HG03378 (cell line): ENCODE measurements around the gene GAS2L2.

Source experiments
- ATAC-seq: cut with Tn5 transposase; IDR thresholded peaks from one replicate; pipeline ENCODE4 v1.9.1; 2021; ENCODE audit warnings: mild to moderate bottlenecking, moderate library complexity; ENCODE audit not compliant: unreplicated experiment

Gene GAS2L2

DNA sequence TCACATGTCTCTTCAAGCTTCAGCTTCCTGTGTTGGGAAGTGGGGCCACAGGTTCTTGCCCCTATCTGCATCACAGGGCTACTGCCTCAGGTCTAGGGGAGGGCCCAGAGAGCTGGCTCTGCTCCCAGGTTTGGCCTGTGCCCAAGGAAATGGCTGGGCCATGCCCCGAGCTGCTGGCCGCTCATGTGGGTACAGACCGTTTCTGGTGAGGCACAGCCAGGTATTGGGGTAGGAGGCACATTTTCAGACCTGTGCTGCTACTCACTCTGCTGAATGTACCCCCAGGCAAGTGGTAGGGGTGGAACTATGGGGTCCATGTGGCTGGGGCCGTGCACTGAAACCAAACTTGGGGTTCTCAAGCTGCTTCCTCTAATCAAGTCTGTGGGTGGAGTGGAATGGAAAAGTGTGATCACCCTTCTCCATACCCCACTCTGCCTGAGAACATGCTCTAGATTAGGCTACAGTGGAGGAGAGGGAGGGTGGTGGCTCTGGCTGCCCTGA is 4.6 kb downstream of the GAS2L2 start:
- ATAC-seq: no peak

DNA sequence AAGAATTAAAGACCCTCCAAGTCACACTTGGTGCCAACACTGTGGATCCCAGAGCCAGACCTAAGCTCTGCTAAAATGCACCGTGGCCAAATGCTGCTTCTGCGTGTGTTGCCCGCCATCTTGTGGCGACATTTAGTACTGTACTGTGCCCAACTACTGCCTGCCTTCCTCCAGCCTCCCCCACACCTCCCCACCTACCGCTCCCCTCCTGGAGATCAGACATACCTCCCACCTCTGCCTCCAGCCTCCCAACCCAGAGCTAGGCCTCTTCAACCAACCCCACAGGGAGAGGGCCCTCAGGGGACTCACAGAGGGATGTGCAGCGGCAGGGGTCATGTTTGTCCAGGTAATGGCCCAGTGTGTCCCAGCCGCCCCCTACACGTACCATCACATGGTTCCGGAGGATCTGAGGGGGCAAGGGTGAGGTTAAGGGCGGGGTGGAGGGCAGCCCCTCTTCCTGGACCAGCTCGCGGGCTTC is 5.5 kb downstream of the GAS2L2 start:
- peak; percentile 54 for ATAC-seq

DNA sequence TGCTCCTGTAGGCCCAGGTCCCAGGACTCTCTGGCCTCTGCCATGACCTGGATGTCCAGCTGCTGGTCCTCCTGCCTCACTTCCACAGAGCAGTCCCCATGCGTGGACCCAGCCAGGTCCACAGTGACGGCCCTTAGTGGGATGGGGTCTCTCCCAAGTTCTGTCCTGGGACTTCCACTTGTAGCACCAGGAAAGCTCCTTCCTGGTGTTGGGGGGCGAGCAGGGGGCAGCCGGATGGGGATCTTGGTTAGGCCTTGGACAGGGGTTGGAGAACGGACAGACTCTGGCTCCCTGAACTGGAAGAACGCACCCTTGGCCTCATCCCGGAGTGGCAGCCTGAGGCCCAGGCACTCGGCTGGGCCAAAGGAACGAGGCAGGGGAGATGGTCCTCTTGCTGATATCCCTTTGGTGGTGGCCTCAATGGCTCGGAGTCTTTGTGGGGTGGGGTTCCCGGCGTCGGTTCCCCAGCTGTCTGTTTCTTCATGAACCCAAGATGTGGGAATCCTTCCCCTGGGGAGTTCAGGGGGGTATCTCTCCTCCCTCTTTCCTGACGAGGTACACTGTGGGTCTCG is 7.2 kb downstream of the GAS2L2 start:
- no peak for ATAC-seq

DNA sequence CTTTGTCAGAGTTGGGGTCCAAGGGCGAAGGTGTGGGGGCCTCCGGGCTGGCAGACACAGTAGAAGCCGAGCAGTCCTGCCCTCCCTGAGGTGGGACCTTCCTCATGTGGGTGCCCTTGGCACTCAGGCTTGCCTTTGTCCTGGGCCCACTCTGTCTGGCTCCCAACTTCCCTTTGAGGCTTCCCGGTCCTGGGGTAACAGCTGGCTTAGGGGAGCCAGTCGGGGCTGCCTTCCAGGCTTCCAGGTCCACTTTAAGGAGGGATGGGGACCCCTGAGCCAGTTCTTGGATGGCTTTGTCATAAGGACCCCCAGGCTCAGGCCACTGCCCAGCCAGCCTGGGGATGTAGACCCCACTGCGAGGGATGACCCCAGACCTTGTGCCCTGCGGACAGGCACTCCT is 7.8 kb downstream of the GAS2L2 start:
- no peak for ATAC-seq

DNA sequence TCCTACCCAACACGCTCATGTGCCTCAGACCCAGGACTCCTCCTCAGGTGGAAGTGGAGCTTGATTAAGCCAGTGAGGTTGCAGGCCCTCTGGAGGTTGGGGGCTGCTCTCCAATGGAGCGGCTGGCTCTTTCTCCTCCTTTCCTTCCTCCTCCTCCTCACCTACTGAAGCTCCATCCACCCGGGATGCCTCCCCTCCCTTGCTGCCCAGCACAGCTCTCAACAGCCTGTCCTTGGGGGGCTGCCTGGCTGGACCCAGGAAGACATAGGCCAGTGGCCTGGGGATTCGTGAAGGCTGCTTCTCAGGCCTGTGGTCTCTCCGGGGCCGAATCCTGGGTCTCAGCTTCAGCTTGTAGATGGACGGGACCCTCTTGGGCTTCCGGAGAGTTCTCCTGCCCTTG is 8.2 kb downstream of the GAS2L2 start:
- no peak for ATAC-seq

DNA sequence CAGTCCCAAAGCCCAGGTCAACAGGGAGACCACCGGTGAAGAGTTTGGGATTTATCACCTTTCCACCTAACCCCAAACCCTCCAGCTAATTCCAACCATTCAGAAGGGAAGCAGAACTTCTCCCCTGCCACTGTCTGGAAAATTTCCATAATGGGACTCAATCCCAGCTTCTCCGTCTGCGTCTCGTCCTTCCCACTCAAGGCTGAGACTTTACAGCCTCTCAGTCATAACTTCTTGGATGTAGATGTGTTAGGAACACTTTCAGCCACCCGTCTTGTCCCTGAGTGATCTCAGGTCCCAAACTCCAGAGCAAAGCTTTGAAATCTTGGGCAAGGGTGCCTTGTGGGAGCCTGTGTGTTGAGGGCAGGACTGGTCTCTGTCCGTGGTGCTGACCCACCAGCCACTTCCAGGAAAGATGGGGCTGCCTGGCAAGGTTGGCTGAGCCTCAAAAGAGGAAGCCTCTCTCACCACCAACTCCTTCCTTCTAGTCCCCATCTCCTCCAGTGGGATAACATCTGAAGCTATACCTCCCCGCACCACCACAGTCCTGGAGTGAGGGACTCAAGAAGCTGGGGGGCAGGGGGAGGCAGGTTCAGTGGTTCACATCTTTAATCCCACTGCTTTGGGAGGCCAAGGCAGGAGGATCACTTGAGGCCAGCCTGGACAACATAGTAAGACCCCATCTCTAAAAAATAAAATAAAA is 9.3 kb downstream of the GAS2L2 start:
- no peak for ATAC-seq

DNA sequence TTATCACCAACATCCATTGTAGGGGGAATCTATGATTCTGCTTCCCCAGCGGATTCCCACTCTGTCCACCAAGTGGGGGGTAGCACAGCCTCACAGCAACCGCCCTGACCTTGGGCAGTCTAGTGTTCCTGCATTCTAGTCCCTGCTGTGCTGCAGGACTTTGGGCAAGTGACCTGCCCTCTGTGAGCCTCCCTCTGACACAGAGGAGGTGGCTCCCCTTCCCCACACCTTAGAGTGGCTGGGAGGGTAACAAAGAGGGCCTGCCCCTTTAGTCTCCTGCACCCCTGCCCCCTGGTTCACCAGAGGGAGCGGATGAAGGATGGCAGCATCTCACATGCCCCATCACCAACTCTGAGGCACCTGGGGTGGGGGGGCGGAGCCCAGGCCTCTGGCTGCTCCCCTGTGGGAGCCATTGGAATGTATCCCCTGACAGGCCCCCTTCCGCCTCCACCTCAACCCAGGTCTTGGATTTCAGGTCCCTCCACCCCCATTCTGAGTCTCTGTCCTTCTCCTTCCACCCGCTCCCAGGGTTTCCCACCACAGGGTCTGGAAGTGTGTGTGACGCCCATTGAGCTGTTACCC is 10.1 kb downstream of the GAS2L2 start:
- no peak for ATAC-seq

DNA sequence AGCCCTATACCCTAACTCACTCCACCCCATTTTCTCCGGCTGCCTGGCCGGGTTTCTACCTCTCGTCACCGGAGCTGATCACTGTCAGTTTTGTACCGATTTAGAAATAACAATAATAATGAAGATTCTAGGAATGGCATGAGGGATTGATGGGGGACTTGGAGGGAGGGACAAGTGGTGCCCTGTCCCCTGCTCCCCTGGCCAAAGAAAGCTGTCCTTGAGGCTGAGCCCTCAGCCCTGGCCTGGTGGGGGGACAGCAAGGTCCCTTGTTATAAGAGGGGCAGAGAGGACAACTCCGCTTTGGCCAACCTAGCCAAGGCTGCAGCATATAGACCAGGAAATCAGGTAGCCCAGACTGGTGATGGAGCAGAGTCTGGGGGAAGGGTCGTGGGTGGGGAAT is 10.5 kb downstream of the GAS2L2 start:
- no peak for ATAC-seq

DNA sequence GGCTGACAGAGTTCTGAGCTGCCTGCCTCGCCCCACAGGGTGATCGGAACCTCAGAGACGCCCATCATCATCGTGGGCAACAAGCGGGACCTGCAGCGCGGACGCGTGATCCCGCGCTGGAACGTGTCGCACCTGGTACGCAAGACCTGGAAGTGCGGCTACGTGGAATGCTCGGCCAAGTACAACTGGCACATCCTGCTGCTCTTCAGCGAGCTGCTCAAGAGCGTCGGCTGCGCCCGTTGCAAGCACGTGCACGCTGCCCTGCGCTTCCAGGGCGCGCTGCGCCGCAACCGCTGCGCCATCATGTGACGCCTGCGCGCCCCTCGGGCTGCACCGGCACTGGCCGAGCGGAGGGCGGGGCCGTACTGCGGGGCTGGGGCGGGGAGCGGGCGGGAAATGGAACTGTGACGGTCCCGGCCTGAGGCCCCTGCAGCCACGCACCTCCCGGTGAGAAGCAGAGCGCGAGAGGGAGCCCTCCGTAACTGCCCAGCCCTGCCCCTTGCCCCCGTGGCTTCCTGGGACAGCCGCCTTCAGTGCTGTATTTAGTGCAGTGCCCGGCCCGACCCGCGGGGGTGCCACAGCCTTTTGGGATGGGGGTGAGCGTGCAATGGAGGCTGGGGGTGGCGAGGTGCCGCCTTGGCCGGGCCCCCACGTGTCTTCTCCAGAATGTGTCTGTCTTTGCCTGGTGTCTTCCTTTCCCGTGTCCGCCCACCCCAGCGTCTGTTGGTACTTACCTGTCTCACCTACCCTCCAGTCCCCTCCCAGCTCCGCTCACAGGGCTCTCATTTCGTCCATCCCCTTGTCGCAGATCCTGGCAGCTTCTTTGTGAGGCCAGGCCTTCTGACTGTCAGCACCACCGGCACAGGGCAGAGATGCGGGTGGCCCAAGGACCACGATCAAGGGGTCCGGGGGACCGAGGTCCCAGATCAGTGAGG is 11.8 kb downstream of the GAS2L2 start:
- ATAC-seq: no peak

DNA sequence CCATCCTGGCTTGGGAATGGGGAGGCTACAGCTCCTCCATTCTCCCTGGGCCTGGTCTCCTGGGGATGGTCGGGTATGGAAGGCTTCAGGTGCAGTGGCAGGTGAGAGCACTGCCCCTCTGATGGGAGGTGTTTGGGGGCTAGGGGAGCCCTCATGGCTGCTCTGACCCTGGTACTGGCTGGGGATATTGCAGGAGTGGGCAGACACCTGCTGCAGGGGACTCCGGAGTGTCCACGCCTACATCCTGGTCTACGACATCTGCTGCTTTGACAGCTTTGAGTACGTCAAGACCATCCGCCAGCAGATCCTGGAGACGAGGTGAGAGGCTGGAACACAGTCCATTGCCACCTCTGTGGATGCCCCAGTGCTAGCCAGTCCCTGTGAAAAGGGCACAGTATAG is 12.8 kb downstream of the GAS2L2 start:
- ATAC-seq: no peak

DNA sequence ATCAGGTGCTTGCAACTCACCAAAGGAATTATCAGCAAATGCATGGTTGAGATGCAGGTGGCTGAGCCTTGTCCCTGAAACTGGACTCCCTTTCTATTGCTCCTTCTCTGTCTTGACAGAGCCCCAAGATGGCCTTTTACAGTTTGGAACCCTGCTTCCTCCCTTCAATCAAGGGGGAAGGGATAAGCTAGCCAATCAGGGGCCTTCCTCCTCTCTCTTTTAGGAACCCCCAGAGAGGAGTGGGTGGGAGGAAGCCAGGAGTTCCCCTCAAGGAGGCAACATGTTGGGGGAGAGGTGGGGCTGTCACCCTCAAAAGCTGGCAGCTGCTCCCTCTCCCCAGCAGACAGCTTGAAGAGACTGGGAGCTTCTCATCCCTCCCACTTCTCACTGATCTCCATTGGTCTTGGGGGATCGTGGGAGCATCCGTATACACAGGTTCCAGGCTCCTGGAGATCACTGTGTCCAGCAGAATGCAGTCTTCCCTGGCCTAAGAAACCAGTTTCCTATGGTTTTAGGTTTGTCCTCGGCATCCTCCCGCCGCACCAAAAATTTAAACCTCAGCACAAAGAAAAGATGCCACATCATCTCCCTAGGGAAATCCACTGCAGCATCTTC is 14.4 kb downstream of the GAS2L2 start:
- no peak for ATAC-seq

DNA sequence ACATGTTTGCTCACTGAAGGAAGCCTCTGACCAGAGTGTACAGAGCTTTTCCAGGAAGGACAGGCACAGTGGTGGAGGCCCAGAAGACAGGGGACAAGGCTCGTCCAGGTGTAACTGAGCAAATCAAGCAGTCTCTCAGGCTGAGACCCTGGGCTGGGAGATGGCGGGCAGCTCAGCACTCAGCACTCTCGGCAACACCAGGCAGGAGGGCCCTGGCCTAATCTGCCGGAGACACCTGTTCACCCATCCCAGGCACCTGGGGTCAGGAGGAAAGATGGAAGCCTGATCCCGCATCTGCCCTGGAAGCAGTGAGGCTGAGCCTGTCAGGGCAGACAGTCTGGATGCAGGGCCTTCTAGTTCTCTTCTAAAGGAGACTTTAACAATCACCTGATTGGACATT is 16.8 kb downstream of the GAS2L2 start:
- ATAC-seq: no peak

DNA sequence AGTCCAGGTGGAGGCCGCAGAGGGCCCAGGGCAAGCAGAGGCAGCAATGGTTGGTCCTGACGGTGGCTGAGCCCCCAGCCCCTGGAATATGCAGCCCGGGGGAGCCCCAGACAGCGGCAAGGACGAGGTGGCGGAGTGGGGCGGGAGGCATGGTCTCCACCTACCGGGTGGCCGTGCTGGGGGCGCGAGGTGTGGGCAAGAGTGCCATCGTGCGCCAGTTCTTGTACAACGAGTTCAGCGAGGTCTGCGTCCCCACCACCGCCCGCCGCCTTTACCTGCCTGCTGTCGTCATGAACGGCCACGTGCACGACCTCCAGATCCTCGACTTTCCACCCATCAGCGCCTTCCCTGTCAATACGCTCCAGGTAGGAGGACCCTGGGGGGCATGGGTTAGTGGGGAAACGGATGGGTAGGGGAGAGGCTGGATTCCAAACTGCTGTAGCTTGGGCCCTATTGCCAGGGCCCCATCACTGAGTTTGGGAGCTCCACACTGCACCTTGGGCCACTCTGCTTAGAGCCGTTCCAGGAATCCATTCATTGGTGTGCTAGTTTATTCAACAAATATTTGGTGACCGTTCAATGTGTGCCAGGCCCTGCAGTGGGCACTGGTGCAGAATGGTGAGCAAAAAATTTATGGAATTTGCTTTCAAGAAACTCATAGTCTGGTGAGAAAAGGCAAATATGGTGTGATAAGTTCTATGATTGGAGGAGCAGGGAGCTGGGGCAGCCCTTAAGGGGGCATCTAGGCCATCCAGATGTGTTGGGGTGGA is 17.8 kb downstream of the GAS2L2 start:
- ATAC-seq: no peak

DNA sequence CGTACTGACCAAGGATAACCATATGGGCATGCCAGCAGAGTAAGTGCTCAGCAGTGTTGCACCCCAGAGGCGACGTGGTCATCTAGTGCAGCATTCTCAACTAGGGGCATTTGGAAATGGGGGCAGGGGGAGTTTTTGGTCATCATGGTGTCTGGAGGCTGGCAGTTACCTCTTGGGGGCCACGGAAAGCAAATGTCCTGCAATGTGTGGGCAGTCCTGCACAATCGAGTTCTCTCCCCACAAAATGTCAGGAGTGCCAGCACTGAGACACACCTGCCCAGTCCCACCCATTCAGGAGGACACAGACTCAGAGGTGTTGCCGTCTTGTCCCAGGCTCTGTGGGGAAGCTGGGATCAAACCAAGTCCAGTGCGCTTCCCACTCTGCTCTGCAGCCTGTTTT is 18.6 kb downstream of the GAS2L2 start:
- ATAC-seq: no peak

DNA sequence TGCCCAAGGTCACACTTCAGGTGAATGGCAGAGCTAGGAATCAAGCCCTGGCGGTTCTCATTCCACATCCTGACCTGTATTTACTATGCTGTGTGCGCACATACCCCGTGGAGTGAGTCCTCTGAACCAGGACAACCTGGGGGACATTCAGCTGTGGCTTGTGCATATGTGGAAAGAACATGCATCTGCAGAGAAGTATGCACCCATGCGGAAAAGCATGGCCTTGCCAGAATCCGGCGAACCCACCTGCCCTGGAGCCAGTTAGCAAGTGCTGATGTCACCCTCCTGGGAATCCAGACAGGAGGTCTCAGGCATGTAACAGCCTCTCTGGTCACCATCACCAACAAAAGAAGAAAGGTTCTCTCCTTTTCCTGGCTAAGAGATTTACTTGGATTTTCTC is 19.7 kb downstream of the GAS2L2 start:
- ATAC-seq: no peak

DNA sequence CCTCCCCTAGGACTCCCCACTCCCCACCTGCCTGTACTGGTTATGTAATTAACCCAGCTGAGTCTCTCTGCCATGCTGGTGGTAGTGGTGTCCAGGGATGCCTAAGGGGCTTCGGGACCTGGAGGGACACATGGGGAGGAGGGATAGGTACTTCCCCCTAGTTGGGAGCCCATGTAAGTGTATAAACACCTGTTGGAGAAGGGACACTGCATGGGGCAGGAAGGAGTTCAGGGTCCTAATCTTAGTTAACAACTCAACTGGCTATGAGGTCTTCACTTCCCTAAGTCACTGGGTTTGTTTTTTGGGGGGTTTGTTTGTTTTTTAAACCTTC is 20.3 kb downstream of the GAS2L2 start:
- no peak for ATAC-seq

DNA sequence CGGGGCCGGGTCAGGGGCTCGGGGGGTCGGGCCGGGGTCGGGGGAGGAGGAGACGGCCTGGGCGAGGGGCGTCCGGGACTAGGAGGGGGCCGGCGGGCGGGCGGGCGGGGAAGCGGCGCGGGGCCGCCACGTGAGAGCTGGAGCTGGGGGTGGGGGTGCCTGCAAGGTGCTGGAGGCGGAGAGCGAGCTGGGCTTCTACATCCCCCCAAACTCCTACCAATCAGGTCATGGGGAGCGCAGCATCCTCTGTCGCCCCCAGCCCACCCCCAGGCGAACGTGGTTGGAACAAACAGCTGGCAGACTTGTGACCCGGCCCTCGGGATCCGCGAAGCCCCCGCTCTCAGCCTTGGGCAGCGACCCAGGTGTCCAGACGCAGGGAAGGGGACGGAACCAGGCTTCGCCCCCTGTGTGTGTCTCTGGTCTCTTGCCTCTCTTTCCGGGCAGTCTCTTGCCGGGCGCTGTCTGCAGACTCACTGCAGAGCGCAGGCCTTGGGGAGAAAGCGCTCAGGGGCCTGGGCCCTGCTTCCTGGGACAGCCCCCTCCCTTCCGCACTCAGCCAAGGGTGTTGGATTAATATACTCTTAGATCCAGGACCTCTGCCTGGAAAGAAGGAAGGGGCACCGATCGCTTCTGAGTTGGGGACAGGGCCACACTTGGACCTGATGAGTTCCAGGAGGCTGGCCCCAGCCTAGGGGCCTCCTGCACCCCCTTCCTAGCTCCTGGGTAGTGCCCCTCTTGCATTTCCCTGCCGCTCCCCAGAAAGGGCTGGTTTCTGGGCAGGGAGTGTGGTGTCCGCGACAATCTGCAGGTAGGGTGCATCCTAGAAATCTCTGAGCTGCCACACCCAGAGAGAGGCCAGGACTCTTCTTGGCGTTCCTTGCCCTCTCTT is 20.9 kb downstream of the GAS2L2 start:
- ATAC-seq: no peak

DNA sequence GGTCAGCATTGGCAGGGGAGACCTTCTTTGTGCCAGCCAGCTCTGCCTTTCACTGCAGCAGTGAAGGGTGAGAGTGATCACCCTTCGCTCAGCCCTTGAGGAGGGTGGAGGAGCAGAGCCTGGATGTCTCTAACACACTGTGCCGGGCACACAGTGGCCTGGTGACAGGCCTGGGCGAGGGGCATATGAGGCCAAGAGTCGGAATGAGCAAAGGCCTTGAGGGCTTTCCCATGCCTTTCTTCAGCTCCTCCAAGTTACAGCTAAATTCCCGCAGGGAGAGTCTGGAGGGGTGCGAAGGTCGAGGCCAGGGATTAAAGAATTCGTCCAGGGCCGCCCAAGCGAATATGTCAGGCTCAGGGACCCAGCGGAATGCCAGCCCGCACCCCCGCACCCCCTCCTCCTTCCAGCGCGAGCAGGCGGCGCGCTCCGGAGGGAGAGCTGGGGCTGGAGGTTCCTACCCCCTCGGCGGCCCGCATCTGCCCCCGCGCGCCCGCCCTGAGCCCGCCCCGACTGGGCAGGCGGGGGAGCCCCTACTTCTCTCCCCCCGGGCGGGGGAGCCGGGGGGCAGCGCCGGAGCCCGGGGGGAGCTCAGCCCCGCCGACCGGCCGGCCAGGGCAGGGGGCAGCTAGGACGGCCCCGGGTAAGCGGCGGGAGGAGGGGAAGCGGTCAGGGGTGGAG is 21.7 kb downstream of the GAS2L2 start, which contains the start of gene RASL10B:
TSS of gene RASL10B (plus strand) at position 401 of the 678 bp plus-strand sequence. CDS start 3,546 bp downstream, outside the sequence.
- ATAC-seq: no peak
